Vagina (tissue), 2 donors: ENCODE data around the gene SEZ6L.

Experiments used
- POLR2A ChIP-seq, 2 donors: fragments of 450-650 bp; IDR thresholded peaks; one replicate each; pipeline ENCODE4 v1.6.1; 2017; ENCODE audit warnings: antibody characterized with exemption in 2 of 2, mild to moderate bottlenecking in 2 of 2, moderate library complexity in 2 of 2
- POLR2AphosphoS5 ChIP-seq, 2 donors: sonication (generic); formaldehyde crosslinking; IDR thresholded peaks; one replicate each; pipeline ENCODE4 v1.9.0; 2017; ENCODE audit warnings: antibody characterized with exemption in 2 of 2, mild to moderate bottlenecking in 2 of 2, low read depth in 1 of 2; ENCODE audit not compliant: insufficient read depth in 1 of 2
- TF ChIP-seq, protein P1 (sequence below), 3 experiments: fragments of 450-650 bp in 2 of 3; fragments of 200-600 bp in 1 of 3; sonication (generic) in 1 of 3; IDR thresholded peaks; one replicate each; pipeline ENCODE4 v1.5.1; 2017 to 2019; ENCODE audit warnings: antibody characterized with exemption in 3 of 3, mild to moderate bottlenecking in 2 of 3, moderate library complexity in 2 of 3

DNA sequence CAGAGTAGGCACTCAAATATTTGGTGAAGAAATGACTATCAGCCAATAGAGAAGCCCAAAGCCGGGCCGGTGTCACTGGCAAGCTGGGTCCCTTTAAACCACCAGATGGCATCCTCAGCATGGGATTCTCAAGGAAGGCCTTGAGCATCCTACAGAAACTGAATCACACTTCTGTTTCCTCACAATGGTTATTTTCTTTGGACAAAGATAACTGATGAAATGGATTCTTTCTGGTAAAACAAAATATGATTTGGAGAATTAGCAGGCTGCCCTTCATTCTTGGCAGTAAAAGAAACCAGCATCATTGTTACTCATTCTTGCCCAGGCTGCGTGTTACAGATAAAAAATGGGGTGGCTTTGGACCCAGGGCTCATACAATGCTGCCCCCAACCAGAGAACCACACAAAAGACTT, 229.5 kb downstream of the SEZ6L start:
- TF ChIP-seq, protein P1, sequence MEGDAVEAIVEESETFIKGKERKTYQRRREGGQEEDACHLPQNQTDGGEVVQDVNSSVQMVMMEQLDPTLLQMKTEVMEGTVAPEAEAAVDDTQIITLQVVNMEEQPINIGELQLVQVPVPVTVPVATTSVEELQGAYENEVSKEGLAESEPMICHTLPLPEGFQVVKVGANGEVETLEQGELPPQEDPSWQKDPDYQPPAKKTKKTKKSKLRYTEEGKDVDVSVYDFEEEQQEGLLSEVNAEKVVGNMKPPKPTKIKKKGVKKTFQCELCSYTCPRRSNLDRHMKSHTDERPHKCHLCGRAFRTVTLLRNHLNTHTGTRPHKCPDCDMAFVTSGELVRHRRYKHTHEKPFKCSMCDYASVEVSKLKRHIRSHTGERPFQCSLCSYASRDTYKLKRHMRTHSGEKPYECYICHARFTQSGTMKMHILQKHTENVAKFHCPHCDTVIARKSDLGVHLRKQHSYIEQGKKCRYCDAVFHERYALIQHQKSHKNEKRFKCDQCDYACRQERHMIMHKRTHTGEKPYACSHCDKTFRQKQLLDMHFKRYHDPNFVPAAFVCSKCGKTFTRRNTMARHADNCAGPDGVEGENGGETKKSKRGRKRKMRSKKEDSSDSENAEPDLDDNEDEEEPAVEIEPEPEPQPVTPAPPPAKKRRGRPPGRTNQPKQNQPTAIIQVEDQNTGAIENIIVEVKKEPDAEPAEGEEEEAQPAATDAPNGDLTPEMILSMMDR (IDR thresholded peaks at IDR 0.05), result peak; percentile 26 to 37 (median 34)
- TF ChIP-seq POLR2AphosphoS5 (IDR thresholded peaks at IDR 0.05; ENCODE audit: insufficient read depth in 1 of 2, low read depth in 1 of 2) (no peak), POLR2A (IDR thresholded peaks at IDR 0.05) (no peak)
